Breast epithelium (tissue), 4 donors: ENCODE results near the gene NAV1. TPM values are rescaled to one million over a fixed set of nuclear protein-coding genes. Genes with fewer than 3 reads are reported as not detected.

Experiments used
- DNase-seq, 2 donors: peaks; one replicate each; pipeline ENCODE4 v3.0.0-alpha.2; 2019; ENCODE audit warnings: low spot score in 2 of 2
- H3K27ac ChIP-seq, 2 donors: fragments of 200-600 bp; sonication (generic) in 1 of 2; one replicate each; pipeline ENCODE4 v1.5.1; 2016 to 2019; ENCODE audit warnings: mild to moderate bottlenecking in 1 of 2
- H3K27me3 ChIP-seq, 2 donors: fragments of 200-600 bp; sonication (generic) in 1 of 2; one replicate each; pipeline versions ENCODE4 v1.5.1 to v1.6.0; 2017 to 2019; ENCODE audit warnings: control low read depth in 1 of 2, mild to moderate bottlenecking in 1 of 2
- H3K36me3 ChIP-seq: fragments of 200-600 bp; one replicate; pipeline ENCODE4 v1.5.1; 2019
- H3K4me1 ChIP-seq, 2 donors: fragments of 200-600 bp; sonication (generic); one replicate each; pipeline ENCODE4 v1.5.1; 2016 to 2019; ENCODE audit warnings: control low read depth in 1 of 2
- H3K4me3 ChIP-seq, 3 donors: fragments of 200-600 bp; sonication (generic); 1 replicate in 2 of 3; 2 replicates in 1 of 3; pipeline ENCODE4 v1.5.1; 2016 to 2019; ENCODE audit warnings: mild to moderate bottlenecking in 3 of 3, moderate library complexity in 2 of 3
- H3K9me3 ChIP-seq, 2 donors: fragments of 200-600 bp; sonication (generic) in 1 of 2; one replicate each; pipeline ENCODE4 v1.5.1; 2016 to 2019; ENCODE audit warnings: control low read depth in 1 of 2
- CTCF ChIP-seq, 3 donors: fragments of 450-650 bp; IDR thresholded peaks; one replicate each; pipeline ENCODE4 v1.5.1; 2016 to 2017; ENCODE audit warnings: antibody characterized with exemption in 3 of 3, mild to moderate bottlenecking in 3 of 3, moderate library complexity in 3 of 3
- POLR2A ChIP-seq: fragments of 450-650 bp; IDR thresholded peaks from one replicate; pipeline ENCODE4 v1.6.1; 2016; ENCODE audit warnings: antibody characterized with exemption, mild to moderate bottlenecking, moderate library complexity
- POLR2AphosphoS5 ChIP-seq, 3 donors: sonication (generic); formaldehyde crosslinking; IDR thresholded peaks; one replicate each; pipeline ENCODE4 v1.6.1; 2017; ENCODE audit warnings: antibody characterized with exemption in 3 of 3
- intact Hi-C: fragments of 100-400 bp; cut with DNase I; formaldehyde crosslinking; loops from one replicate; pipeline ENCODE4 v1.15.1; 2023; ENCODE audit warnings: low total_unique reads
- total RNA-seq, 3 donors: library from RNA; depleted of rRNA; stranded (reverse); fragments of >200 nt; gene quantifications; one replicate each; pipeline ENCODE4 v1.1.0, GENCODE V29; 2016

The NAV1 gene
- total RNA-seq, 3 donors from 2014 or later, result 11.3 to 31.5 (median 22.7) TPM

- TF ChIP-seq POLR2AphosphoS5 (IDR thresholded peaks at IDR 0.05), result peak in 2 of 3 donors; percentile 15 to 31
- peak; percentile 94 to 97 (median 97) for TF ChIP-seq CTCF (IDR thresholded peaks at IDR 0.05)
- no peak for TF ChIP-seq POLR2A
- Histone ChIP-seq H3K4me1 (peaks cover 0 to 8% of the 10 kb centered on the region in 2 donors), H3K27me3 (no peaks in the 10 kb centered on the region), H3K27ac (no peak overlapping the region), H3K4me3 (no peak overlapping the region), H3K36me3 (no peaks in the 10 kb centered on the region), H3K9me3 (no peaks in the 10 kb centered on the region)
- intact Hi-C loops, result loop anchor here (5.0 kb wide), 2 partner anchors 143 to 233 kb away; no protein-coding TSS in a partner anchor
- DNase-seq, result peak; percentile 64 to 82
These were observed 20.8 kb downstream of the NAV1 start for GRCh38 chr1:201559679-201560162.

GRCh38 chr1:201560328-201561194 lies 21.6 kb downstream of the NAV1 start:
- Histone ChIP-seq H3K4me3 (no peak overlapping the region), H3K9me3 (no peaks in the 10 kb centered on the region), H3K27ac (no peak overlapping the region), H3K4me1 (peaks cover 0 to 8% of the 10 kb centered on the region in 2 donors), H3K27me3 (no peaks in the 10 kb centered on the region), H3K36me3 (no peaks in the 10 kb centered on the region)
- DNase-seq, result no peak
- intact Hi-C loops, result loop anchor here (5.0 kb wide), 1 partner anchor 142 kb away; no protein-coding TSS in a partner anchor
- no peak for TF ChIP-seq CTCF (IDR thresholded peaks at IDR 0.05)
- TF ChIP-seq POLR2A, result no peak
- no peak for TF ChIP-seq POLR2AphosphoS5 (IDR thresholded peaks at IDR 0.05)

- no peak overlapping the region for H3K27ac ChIP-seq
- H3K9me3 ChIP-seq, result no peaks in the 10 kb centered on the region
- DNase-seq, result no peak
- H3K36me3 ChIP-seq, result no peaks in the 10 kb centered on the region
- TF ChIP-seq CTCF (IDR thresholded peaks at IDR 0.05), result no peak
- TF ChIP-seq POLR2AphosphoS5 (IDR thresholded peaks at IDR 0.05), result no peak
- no peak for TF ChIP-seq POLR2A
- no peaks in the 10 kb centered on the region for H3K27me3 ChIP-seq
- no peak overlapping the region for H3K4me3 ChIP-seq
- H3K4me1 ChIP-seq, result peaks cover 0 to 8% of the 10 kb centered on the region in 2 donors
- intact Hi-C loops, result loop anchor here (5.0 kb wide), 1 partner anchor 141 kb away; no protein-coding TSS in a partner anchor
These were observed 22.3 kb downstream of the NAV1 start for GRCh38 chr1:201561195-201561564.

GRCh38 chr1:201561601-201562000 lies 22.7 kb downstream of the NAV1 start:
- intact Hi-C loops, result loop anchor here (5.0 kb wide), 1 partner anchor 141 kb away; no protein-coding TSS in a partner anchor
- H3K4me1 ChIP-seq, result peaks cover 0 to 8% of the 10 kb centered on the region in 2 donors
- no peaks in the 10 kb centered on the region for H3K36me3 ChIP-seq
- no peaks in the 10 kb centered on the region for H3K27me3 ChIP-seq
- no peak overlapping the region for H3K27ac ChIP-seq
- no peak for DNase-seq
- TF ChIP-seq POLR2A (no peak), CTCF (IDR thresholded peaks at IDR 0.05) (no peak), POLR2AphosphoS5 (IDR thresholded peaks at IDR 0.05) (no peak)
- no peaks in the 10 kb centered on the region for H3K9me3 ChIP-seq
- H3K4me3 ChIP-seq, result no peak overlapping the region

GRCh38 chr1:201562257-201562656 lies 23.3 kb downstream of the NAV1 start:
- H3K36me3 ChIP-seq, result no peaks in the 10 kb centered on the region
- intact Hi-C loops, result loop anchor here (5.0 kb wide), 1 partner anchor 140 kb away; no protein-coding TSS in a partner anchor
- no peaks in the 10 kb centered on the region for H3K27me3 ChIP-seq
- peak overlapping the region; percentile 11 to 74 for H3K27ac ChIP-seq
- no peak for DNase-seq
- H3K9me3 ChIP-seq, result no peaks in the 10 kb centered on the region
- TF ChIP-seq POLR2A (no peak), POLR2AphosphoS5 (IDR thresholded peaks at IDR 0.05) (peak; percentile 31 to 46 (median 40)), CTCF (IDR thresholded peaks at IDR 0.05) (no peak)
- peaks cover 0 to 8% of the 10 kb centered on the region in 2 donors for H3K4me1 ChIP-seq
- H3K4me3 ChIP-seq, result no peak overlapping the region
